BJ (cell line): ENCODE results near the gene AOAH. TPM values are rescaled to one million over a fixed set of nuclear protein-coding genes. Genes with fewer than 3 reads are reported as not detected.

Source experiments
- CTCF ChIA-PET: fragments of 350-600 bp; formaldehyde crosslinking; extraction: SDS; loops from one replicate; lab custom pipeline; 2021; ENCODE audit warnings: antibody characterized with exemption, inconsistent platforms; lab: Yijun Ruan, JAX
- POLR2A ChIA-PET: fragments of 300-600 bp; sonication (Branson Sonifier 250); formaldehyde crosslinking; extraction: SDS; loops from one replicate; lab custom pipeline; 2021; ENCODE audit warnings: antibody characterized with exemption; lab: Charles Lee
- DNase-seq: peaks from one replicate; pipeline ENCODE4 v3.0.0-alpha.2; 2011; ENCODE audit warnings: low read depth
- H3K27me3 ChIP-seq: 2 replicates; pipeline ENCODE4 v1.6.0; 2011; ENCODE audit warnings: low read length; ENCODE audit not compliant: control insufficient read depth, insufficient read depth
- H3K36me3 ChIP-seq: 2 replicates; pipeline ENCODE4 v1.5.1; 2011; ENCODE audit warnings: low read length; ENCODE audit not compliant: control insufficient read depth, insufficient read depth
- H3K4me3 ChIP-seq: 2 replicates; pipeline ENCODE4 v1.5.1; 2011; ENCODE audit warnings: low read depth, mild to moderate bottlenecking, control low read depth, low read length
- polyA plus RNA-seq: library from polyadenylated mRNA; depleted of rRNA; stranded (reverse); fragments of >200 nt; gene quantifications from 2 replicates; pipeline ENCODE4 v1.2.3, GENCODE V29; 2011
- TF ChIP-seq, protein P1 (sequence below): IDR thresholded peaks from 2 replicates; pipeline ENCODE4 v1.5.1; 2011; ENCODE audit warnings: low read depth, mild to moderate bottlenecking, control low read depth, inconsistent platforms, low read length, moderate library complexity; ENCODE audit not compliant: insufficient read depth

AOAH gene
- polyA plus RNA-seq, 1 experiment = not detected

DNA sequence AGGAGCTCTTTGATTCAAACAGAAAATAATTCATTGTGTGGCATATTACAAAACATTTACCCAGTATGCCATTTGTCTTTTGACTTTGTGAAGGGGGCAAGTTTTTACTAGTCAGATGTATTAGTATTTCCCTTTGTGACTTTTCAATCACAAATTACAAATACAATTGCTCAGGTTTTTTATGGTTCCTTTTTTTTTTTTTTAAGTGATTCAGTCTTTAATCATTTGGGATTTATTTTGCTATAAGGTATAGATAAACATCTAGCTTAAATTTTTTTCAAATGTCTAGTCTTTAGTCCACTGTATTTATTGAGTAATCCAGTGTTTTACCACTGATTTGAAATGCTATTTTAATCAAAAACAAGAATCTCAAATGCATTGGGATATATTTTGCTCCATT, 75.9 kb downstream of the AOAH start:
- CTCF ChIA-PET = interaction anchor here (1.1 to 1.9 kb wide), 2 partner anchors 13 to 318 kb away, joined by 3 to 5 read pairs; no protein-coding TSS in a partner anchor
- TF ChIP-seq, protein P1, sequence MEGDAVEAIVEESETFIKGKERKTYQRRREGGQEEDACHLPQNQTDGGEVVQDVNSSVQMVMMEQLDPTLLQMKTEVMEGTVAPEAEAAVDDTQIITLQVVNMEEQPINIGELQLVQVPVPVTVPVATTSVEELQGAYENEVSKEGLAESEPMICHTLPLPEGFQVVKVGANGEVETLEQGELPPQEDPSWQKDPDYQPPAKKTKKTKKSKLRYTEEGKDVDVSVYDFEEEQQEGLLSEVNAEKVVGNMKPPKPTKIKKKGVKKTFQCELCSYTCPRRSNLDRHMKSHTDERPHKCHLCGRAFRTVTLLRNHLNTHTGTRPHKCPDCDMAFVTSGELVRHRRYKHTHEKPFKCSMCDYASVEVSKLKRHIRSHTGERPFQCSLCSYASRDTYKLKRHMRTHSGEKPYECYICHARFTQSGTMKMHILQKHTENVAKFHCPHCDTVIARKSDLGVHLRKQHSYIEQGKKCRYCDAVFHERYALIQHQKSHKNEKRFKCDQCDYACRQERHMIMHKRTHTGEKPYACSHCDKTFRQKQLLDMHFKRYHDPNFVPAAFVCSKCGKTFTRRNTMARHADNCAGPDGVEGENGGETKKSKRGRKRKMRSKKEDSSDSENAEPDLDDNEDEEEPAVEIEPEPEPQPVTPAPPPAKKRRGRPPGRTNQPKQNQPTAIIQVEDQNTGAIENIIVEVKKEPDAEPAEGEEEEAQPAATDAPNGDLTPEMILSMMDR = no peak
- POLR2A ChIA-PET = interaction anchor here (0.6 kb wide), 1 partner anchor 11 kb away, joined by 3 read pairs; no protein-coding TSS in a partner anchor
- H3K36me3 ChIP-seq = no peaks in the 10 kb centered on the region
- H3K27me3 ChIP-seq = no peaks in the 10 kb centered on the region
- no peak for DNase-seq
- H3K4me3 ChIP-seq = no peak overlapping the region

DNA sequence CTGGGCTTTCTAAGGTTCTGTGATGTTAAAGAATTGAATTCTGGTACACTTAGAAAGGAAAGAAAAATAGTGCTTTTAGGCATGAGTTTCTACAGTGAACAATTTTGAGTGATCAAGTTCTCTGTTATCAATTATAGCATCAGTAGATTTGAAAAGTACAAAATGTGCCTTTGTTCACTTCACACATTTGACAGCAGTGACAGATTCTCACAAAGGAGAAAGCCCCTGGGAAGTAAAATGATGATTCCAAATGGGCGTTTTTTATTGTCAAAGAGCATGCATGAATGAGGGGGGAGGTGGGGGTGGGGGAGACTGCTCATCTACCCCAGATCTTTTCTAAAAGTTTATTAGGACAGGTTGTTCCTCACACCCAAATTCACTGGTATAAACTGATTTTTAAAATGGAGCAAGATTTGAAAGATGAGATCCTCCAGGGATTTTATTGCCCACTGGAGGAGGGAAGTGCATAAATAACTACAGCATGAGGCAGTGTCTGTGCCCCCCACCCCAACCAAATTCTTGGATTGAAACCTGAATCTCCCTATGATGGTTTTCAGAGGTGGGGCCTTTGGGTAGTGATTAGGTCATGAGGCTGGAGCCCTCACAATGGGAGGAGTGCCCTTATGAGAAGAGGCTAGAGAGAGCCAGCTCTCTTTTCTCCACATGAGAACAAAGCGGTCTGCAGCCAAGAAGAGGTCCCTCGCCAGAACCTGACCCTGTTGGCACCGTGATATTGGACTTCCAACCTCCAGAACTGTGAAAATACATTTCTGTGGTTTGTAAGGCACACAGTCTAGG, 79.5 kb downstream of the AOAH start:
- Histone ChIP-seq H3K36me3 (no peaks in the 10 kb centered on the region), H3K27me3 (no peaks in the 10 kb centered on the region), H3K4me3 (no peak overlapping the region)
- TF ChIP-seq, protein P1 = no peak
- POLR2A ChIA-PET = no interaction called here
- DNase-seq = no peak
- CTCF ChIA-PET = interaction anchor here (2.2 kb wide), 1 partner anchor 26 kb away, joined by 8 read pairs; no protein-coding TSS in a partner anchor

DNA sequence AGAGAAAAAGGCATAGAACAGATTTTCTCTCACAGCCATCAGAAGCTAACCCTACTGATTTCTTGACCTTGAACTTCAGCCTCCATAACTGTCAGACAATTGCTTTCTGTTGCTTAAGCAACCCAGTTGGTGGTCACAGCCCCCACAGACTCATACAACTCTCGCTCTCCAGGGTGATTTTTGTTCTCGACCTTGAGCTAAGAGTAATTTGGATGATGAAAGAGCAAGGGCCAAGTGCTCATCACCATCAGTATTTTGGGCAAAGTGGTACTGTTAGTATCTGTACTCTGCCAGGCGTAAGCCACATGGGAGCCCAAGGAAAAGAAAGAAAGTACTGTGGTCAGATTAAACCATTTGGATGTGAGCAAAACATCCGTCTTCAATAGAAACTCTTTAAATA, 81.9 kb downstream of the AOAH start:
- TF ChIP-seq, protein P1 = no peak
- DNase-seq = no peak
- ChIA-PET POLR2A (no interaction called here), CTCF (interaction anchor here (0.6 kb wide), 1 partner anchor 32 kb away, joined by 4 read pairs; no protein-coding TSS in a partner anchor)
- Histone ChIP-seq H3K27me3 (peaks cover 4% of the 10 kb centered on the region; the same call in 1 of the 2 replicates), H3K4me3 (no peak overlapping the region), H3K36me3 (no peaks in the 10 kb centered on the region)

DNA sequence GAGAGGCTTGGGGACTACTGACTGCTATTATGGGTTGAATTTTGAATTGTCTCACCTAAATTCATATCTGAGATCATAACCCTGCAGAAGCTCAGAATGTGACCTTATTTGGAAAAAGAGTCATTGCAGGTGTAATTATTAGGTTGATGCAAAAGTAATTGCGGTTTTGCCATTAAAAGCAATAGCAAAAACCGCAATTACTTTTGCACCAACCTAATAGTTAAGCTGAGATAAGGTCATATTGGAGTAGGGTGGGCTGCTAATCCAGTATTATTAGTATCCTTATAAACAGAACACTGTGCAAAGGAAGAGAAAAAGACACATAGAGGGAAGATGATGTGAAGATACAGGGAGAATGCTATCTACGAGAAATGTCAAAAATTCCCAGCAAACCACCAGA, 82.3 kb downstream of the AOAH start:
- POLR2A ChIA-PET = no interaction called here
- TF ChIP-seq, protein P1 = no peak

DNA sequence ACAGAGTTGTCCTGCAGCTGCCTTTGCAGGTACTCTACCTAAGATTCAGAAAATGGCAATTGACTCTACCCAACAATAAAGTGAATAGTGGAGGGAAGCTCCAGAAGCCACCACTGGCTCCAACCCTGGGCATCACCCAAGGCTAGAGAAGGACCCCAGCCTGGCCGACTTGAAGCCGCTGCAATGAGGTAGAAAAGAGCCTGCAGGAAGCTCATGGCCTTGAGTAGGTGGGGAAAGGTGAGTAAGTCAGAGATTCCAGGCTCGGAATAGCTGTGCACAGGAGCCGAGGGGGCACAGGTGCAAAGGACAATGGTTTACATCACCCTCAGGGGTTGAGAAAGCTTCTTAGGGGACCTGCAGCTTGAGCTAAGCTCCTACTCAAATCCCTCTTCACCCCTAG, 83.6 kb downstream of the AOAH start:
- Histone ChIP-seq H3K27me3 (peaks cover 6% of the 10 kb centered on the region; the same call in 1 of the 2 replicates), H3K4me3 (no peak overlapping the region), H3K36me3 (no peaks in the 10 kb centered on the region)
- TF ChIP-seq, protein P1 = no peak
- DNase-seq = no peak
- CTCF ChIA-PET = no interaction called here
- POLR2A ChIA-PET = interaction anchor here (1.1 kb wide), 1 partner anchor 18 kb away, joined by 4 read pairs; no protein-coding TSS in a partner anchor

More for the DNA sequence above, 82.3 kb downstream of the AOAH start:
- H3K4me3 ChIP-seq = no peak overlapping the region
- H3K27me3 ChIP-seq = peaks cover 6% of the 10 kb centered on the region; the same call in 1 of the 2 replicates
- H3K36me3 ChIP-seq = no peaks in the 10 kb centered on the region
- no peak for DNase-seq
- CTCF ChIA-PET = interaction anchor here (0.6 kb wide), 1 partner anchor 32 kb away, joined by 4 read pairs; no protein-coding TSS in a partner anchor
